ENCODE measurements around the gene KCNJ10. TPM values are rescaled to one million over a fixed set of nuclear protein-coding genes. Genes with fewer than 3 reads are reported as not detected.

The KCNJ10 gene
- total and polyA plus RNA-seq, 8 donors: 0.05 to 0.09 (median 0.08) TPM; not detected in 5

GRCh38 chr1:160009081-160009480, 60.9 kb downstream of the KCNJ10 start:
- intact Hi-C loops (cut with DNase I): loop anchor here in 1 of 3 donors (5.0 kb wide), 1 partner anchor 212 kb away; no protein-coding TSS in a partner anchor
- DNase-seq (no peak), ATAC-seq (no peak), FAIRE-seq (no peak)
- H3K4me3 ChIP-seq: no peak overlapping the region
- H3K9me3 ChIP-seq: no peaks in the 10 kb centered on the region
- no peaks in the 10 kb centered on the region for H3K27me3 ChIP-seq
- no peaks in the 10 kb centered on the region for H3K36me3 ChIP-seq
- no peaks in the 10 kb centered on the region for H3K4me1 ChIP-seq
- WGBS, 2 donors: 34 to 44% methylated on average over 2 of the region's 2 CpGs
- no peak overlapping the region for H3K27ac ChIP-seq
- TF ChIP-seq CTCF (IDR thresholded peaks at IDR 0.05): no peak

GRCh38 chr1:160007577-160008200, 62.3 kb downstream of the KCNJ10 start:
- Histone ChIP-seq H3K9me3 (no peaks in the 10 kb centered on the region), H3K4me1 (no peaks in the 10 kb centered on the region), H3K4me3 (no peak overlapping the region), H3K36me3 (no peaks in the 10 kb centered on the region), H3K27me3 (no peaks in the 10 kb centered on the region), H3K27ac (no peak overlapping the region)
- TF ChIP-seq CTCF (IDR thresholded peaks at IDR 0.05): peak; percentile 60 to 79 (median 72)
- WGBS, 2 donors: 70 to 73% methylated on average over 3 of the region's 3 CpGs
- ATAC-seq: peak in 3 of 4 donors; percentile 57 to 71 (median 70)
- FAIRE-seq: peak; percentile 88
- no peak for DNase-seq
- intact Hi-C loops (cut with DNase I): loop anchor here in 1 of 3 donors (2.0 to 5.0 kb wide), 2 partner anchors 71 to 210 kb away; no protein-coding TSS in a partner anchor

GRCh38 chr1:160006312-160006940, 63.5 kb downstream of the KCNJ10 start:
- Histone ChIP-seq H3K4me3 (no peak overlapping the region), H3K27me3 (no peaks in the 10 kb centered on the region), H3K27ac (no peak overlapping the region), H3K36me3 (no peaks in the 10 kb centered on the region), H3K9me3 (no peaks in the 10 kb centered on the region), H3K4me1 (no peaks in the 10 kb centered on the region)
- FAIRE-seq (peak; percentile 47), ATAC-seq (peak; percentile 78 to 95 (median 92)), DNase-seq (peak; percentile 60 to 86 (median 75))
- WGBS, 2 donors: 21 to 23% methylated on average over 5 of the region's 5 CpGs
- TF ChIP-seq CTCF (IDR thresholded peaks at IDR 0.05): peak; percentile 50 to 79 (median 72)
- intact Hi-C loops (cut with DNase I): loop anchor here in 1 of 3 donors (2.0 to 5.0 kb wide), 2 partner anchors 70 to 209 kb away; no protein-coding TSS in a partner anchor

- no peak for TF ChIP-seq CTCF (IDR thresholded peaks at IDR 0.05)
- Histone ChIP-seq H3K4me1 (no peaks in the 10 kb centered on the region), H3K4me3 (no peak overlapping the region), H3K27me3 (no peaks in the 10 kb centered on the region), H3K27ac (no peak overlapping the region), H3K9me3 (no peaks in the 10 kb centered on the region), H3K36me3 (no peaks in the 10 kb centered on the region)
- ATAC-seq (no peak), DNase-seq (no peak), FAIRE-seq (no peak)
- 65 to 72% methylated on average over 4 of the region's 4 CpGs for WGBS, 2 donors
- intact Hi-C loops (cut with DNase I): loop anchor here in 1 of 3 donors (5.0 kb wide), 1 partner anchor 208 kb away; no protein-coding TSS in a partner anchor
These were observed 64.9 kb downstream of the KCNJ10 start for GRCh38 chr1:160005070-160005469.

Measured in pancreas (tissue), 10 donors.